Small intestine (tissue), 7 donors: ENCODE results near the gene FBXW2. TPM values are rescaled to one million over a fixed set of nuclear protein-coding genes. Genes with fewer than 3 reads are reported as not detected.
A peak's percentile ranks its signal among the peaks of the same experiment; 100 is the strongest.
"Not testable (repeated sequence)": the region's sequence is repeated elsewhere in the genome, so short reads cannot be mapped to it uniquely, and the experiment has no call there.

Experiments
- DNase-seq, 2 donors: peaks; one replicate each; pipeline versions ENCODE4 v3.0.0 to v3.0.0-alpha.2; 2013
- FAIRE-seq: peaks from 2 replicates; lab custom pipeline; 2012; peaks lifted over from hg19 to GRCh38; lab: Jason Lieb, UNC
- H3K27ac ChIP-seq, 3 donors: one replicate each; pipeline ENCODE4 v1.5.1; 2013; ENCODE audit warnings: low read length in 2 of 3, mild to moderate bottlenecking in 2 of 3, control low read depth in 1 of 3, inconsistent platforms in 1 of 3, low read depth in 1 of 3, moderate library complexity in 1 of 3
- H3K27me3 ChIP-seq, 3 donors: one replicate each; pipeline ENCODE4 v1.6.1; 2013; ENCODE audit warnings: low read length in 3 of 3, inconsistent platforms in 1 of 3; ENCODE audit not compliant: control insufficient read depth in 3 of 3, insufficient read depth in 3 of 3
- H3K36me3 ChIP-seq, 3 donors: one replicate each; pipeline ENCODE4 v1.6.1; 2013; ENCODE audit warnings: low read length in 3 of 3, inconsistent platforms in 1 of 3, low read depth in 1 of 3, mild to moderate bottlenecking in 1 of 3, moderate library complexity in 1 of 3; ENCODE audit not compliant: control insufficient read depth in 3 of 3, insufficient read depth in 2 of 3
- H3K4me1 ChIP-seq, 3 donors: one replicate each; pipeline ENCODE4 v1.6.1; 2013; ENCODE audit warnings: low read length in 2 of 3, inconsistent platforms in 1 of 3, low read depth in 1 of 3, mild to moderate bottlenecking in 1 of 3, moderate library complexity in 1 of 3; ENCODE audit not compliant: control insufficient read depth in 3 of 3, insufficient read depth in 2 of 3
- H3K4me3 ChIP-seq, 3 donors: one replicate each; pipeline ENCODE4 v1.5.1; 2013; ENCODE audit warnings: low read length in 3 of 3, control low read depth in 1 of 3, inconsistent platforms in 1 of 3, low read depth in 1 of 3, mild to moderate bottlenecking in 1 of 3, moderate library complexity in 1 of 3
- H3K9me3 ChIP-seq, 2 donors: one replicate each; pipeline ENCODE4 v1.6.1; 2013; ENCODE audit warnings: low read depth in 1 of 2, low read length in 1 of 2; ENCODE audit not compliant: control insufficient read depth in 2 of 2, insufficient read depth in 1 of 2
- WGBS, 3 donors: extraction: QIAGEN DNeasy Blood & Tissue Kit; methylation state at CpG; one replicate each; pipeline ENCODE4 v1.1.7; 2013; 5-methylcytosine and 5-hydroxymethylcytosine counted together
- polyA plus RNA-seq, 4 donors: library from polyadenylated mRNA; stranded (reverse) in 3 of 4; unstranded in 1 of 4; fragments of 200-250 nt in 3 of 4; fragments of 120-200 nt in 1 of 4; gene quantifications; one replicate each; pipeline versions ENCODE4 v1.2.1 to v1.2.3, GENCODE V29; 2013
- donor health status: healthy with polysubstance abuse.
- donor health status: control.
- donor health status: control.
- donor health status: Bipolar disorder and iron deficiency.
- donor health status: healthy.

The FBXW2 gene
- polyA plus RNA-seq, 4 donors = 6.2 to 45.4 (median 13.1) TPM

- DNase-seq (no peak), FAIRE-seq (no peak)
- Histone ChIP-seq H3K4me1 (no peaks in the 10 kb centered on the region), H3K4me3 (no peak overlapping the region), H3K27ac (no peak overlapping the region), H3K9me3 (no peaks in the 10 kb centered on the region), H3K27me3 (no peaks in the 10 kb centered on the region), H3K36me3 (peaks cover 0 to 6% (median 2%) of the 10 kb centered on the region in 3 donors)
- WGBS, 3 donors = 95 to 100% (median 100%) methylated on average over 2 of the region's 2 CpGs
Measured at GRCh38 chr9:120755044-120755443, 38.2 kb downstream of the FBXW2 start.

GRCh38 chr9:120750421-120750820, 42.8 kb downstream of the FBXW2 start:
- Histone ChIP-seq H3K4me3 (no peak overlapping the region), H3K36me3 (no peaks in the 10 kb centered on the region), H3K27me3 (no peaks in the 10 kb centered on the region), H3K4me1 (no peaks in the 10 kb centered on the region), H3K9me3 (no peaks in the 10 kb centered on the region), H3K27ac (no peak overlapping the region)
- WGBS, 3 donors = 91 to 96% (median 92%) methylated on average over 5 of the region's 5 CpGs
- DNase-seq (no peak), FAIRE-seq (no peak)

DNA sequence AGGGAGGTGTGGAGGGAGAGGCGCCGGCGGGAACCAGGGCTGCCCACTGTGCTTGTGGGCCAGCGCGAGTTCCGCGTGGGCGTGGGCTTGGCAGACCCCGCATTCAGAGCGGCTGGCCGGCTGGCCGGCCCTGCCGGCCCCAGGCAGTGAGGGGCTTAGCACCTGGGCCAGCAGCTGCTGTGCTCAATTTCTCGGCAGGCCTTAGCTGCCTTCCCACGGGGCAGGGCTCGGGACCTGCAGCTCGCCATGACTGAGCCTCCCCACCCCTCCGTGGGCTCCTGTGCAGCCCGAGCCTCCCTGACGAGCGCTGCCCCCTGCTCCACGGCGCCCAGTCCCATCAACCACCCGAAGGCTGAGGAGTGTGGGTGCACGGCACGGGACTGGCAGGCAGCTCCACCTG, 46.9 kb downstream of the FBXW2 start:
- not testable (repeated sequence) for H3K4me3 ChIP-seq, FAIRE-seq, H3K4me1 ChIP-seq, H3K27me3 ChIP-seq, H3K27ac ChIP-seq, H3K9me3 ChIP-seq, DNase-seq, H3K36me3 ChIP-seq
- 96 to 99% (median 98%) methylated on average over 20 to 26 of the region's 26 CpGs for WGBS, 3 donors

- Histone ChIP-seq H3K27ac (no peak overlapping the region), H3K27me3 (no peaks in the 10 kb centered on the region), H3K4me1 (no peaks in the 10 kb centered on the region), H3K9me3 (no peaks in the 10 kb centered on the region), H3K4me3 (no peak overlapping the region), H3K36me3 (no peaks in the 10 kb centered on the region)
- FAIRE-seq (no peak), DNase-seq (no peak)
- WGBS, 3 donors = 91 to 97% (median 93%) methylated on average over 6 of the region's 6 CpGs
Measured at GRCh38 chr9:120745278-120745677, 47.9 kb downstream of the FBXW2 start.

GRCh38 chr9:120742951-120743416, 50.2 kb downstream of the FBXW2 start:
- 43 to 73% (median 63%) methylated on average over 6 of the region's 6 CpGs for WGBS, 3 donors
- no peaks in the 10 kb centered on the region for H3K36me3 ChIP-seq
- DNase-seq (peak; percentile 72 to 88), FAIRE-seq (no peak)
- H3K4me3 ChIP-seq = no peak overlapping the region
- H3K27me3 ChIP-seq = no peaks in the 10 kb centered on the region
- no peaks in the 10 kb centered on the region for H3K4me1 ChIP-seq
- no peaks in the 10 kb centered on the region for H3K9me3 ChIP-seq
- no peak overlapping the region for H3K27ac ChIP-seq

GRCh38 chr9:120741701-120742100, 51.5 kb downstream of the FBXW2 start:
- DNase-seq (no peak), FAIRE-seq (no peak)
- Histone ChIP-seq H3K27ac (no peak overlapping the region), H3K36me3 (no peaks in the 10 kb centered on the region), H3K4me1 (no peaks in the 10 kb centered on the region), H3K27me3 (no peaks in the 10 kb centered on the region), H3K9me3 (no peaks in the 10 kb centered on the region), H3K4me3 (no peak overlapping the region)
- WGBS, 3 donors = 91 to 95% (median 92%) methylated on average over 1 of the region's 1 CpG

DNA sequence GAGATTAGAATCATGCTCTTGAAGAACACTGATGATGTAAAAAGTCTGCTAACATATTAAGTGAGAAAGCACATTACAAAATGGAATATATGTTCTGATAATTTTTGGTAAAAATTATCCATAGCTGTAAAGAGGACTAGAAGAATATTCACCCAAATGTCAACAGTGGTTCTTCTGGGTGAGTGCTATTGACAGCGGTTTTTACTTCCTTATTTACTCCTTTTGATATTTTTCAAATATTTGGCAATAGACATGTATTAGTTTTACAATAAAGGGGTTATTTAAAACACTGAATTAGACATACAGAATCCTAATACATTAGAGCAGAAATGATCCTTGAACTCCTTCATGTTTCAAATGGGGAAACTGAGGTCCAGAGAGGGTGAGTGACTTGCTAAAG, 52.0 kb downstream of the FBXW2 start:
- WGBS, 3 donors = 53 to 70% (median 60%) methylated on average over 1 of the region's 1 CpG
- FAIRE-seq = no peak
- Histone ChIP-seq H3K27ac (no peak overlapping the region), H3K27me3 (no peaks in the 10 kb centered on the region), H3K4me1 (no peaks in the 10 kb centered on the region), H3K4me3 (no peak overlapping the region), H3K36me3 (no peaks in the 10 kb centered on the region), H3K9me3 (no peaks in the 10 kb centered on the region)
- DNase-seq = no peak

DNA sequence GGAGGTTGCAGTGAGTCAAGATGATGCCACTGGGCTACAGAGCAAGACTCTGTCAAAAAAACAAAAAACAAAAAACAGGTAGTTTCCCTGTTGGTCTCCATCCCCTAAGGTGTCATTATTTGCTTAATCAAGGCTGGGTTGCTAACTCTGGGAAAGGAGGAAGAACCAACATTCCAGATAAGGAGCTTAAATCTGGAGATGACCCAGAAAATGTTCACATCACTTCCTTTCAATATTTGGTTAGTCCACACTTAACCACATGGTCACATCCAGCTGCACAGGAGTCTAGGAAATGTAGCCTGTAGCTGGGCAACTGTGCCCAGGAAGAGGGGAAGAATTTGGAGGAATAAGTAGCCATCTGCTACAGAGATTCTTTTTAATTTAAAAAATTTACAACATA, 53.1 kb downstream of the FBXW2 start:
- DNase-seq = no peak
- H3K4me3 ChIP-seq = no peak overlapping the region
- H3K9me3 ChIP-seq = no peaks in the 10 kb centered on the region
- FAIRE-seq = no peak
- peaks cover 0 to 2% (median 0%) of the 10 kb centered on the region in 3 donors for H3K4me1 ChIP-seq
- no peaks in the 10 kb centered on the region for H3K36me3 ChIP-seq
- H3K27me3 ChIP-seq = no peaks in the 10 kb centered on the region
- H3K27ac ChIP-seq = no peak overlapping the region

GRCh38 chr9:120737416-120738165, 55.6 kb downstream of the FBXW2 start:
- Histone ChIP-seq H3K27ac (no peak overlapping the region), H3K27me3 (no peaks in the 10 kb centered on the region), H3K9me3 (no peaks in the 10 kb centered on the region), H3K4me3 (no peak overlapping the region), H3K36me3 (no peaks in the 10 kb centered on the region), H3K4me1 (peaks cover 0 to 13% (median 0%) of the 10 kb centered on the region in 3 donors)
- 98 to 100% (median 98%) methylated on average over 4 to 5 of the region's 5 CpGs for WGBS, 3 donors
- FAIRE-seq (no peak), DNase-seq (no peak)
